Measurements from ENCODE around the gene ADAMTS12.

ADAMTS12 gene

GRCh38 chr5:33641744-33642505, 249.9 kb downstream of the ADAMTS12 start:
- peak; percentile 93 for DNase-seq

DNA sequence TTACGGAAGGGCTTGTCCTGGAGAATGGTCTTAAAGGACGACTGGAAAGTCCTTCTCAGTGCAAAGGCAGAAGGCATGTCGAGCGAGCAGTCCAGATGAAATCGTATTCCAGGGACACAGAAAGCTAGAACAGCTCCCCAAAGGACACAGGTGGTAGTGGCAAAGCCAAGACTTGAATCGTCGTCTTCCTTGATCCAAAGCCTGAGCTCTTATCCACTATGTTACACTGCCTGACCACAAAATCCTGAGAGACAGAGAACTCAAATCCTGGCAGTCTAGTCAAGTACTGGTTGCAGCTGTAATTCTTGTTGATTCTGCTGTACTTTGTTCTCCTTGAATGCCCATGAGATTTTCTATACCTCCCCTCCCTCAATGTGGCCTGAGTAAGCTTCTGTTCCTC, 252.3 kb downstream of the ADAMTS12 start:
- DNase-seq, result no peak

GRCh38 chr5:33637011-33637410, 254.8 kb downstream of the ADAMTS12 start:
- no peak for DNase-seq

GRCh38 chr5:33635582-33635981, 256.2 kb downstream of the ADAMTS12 start:
- DNase-seq, result no peak

DNA sequence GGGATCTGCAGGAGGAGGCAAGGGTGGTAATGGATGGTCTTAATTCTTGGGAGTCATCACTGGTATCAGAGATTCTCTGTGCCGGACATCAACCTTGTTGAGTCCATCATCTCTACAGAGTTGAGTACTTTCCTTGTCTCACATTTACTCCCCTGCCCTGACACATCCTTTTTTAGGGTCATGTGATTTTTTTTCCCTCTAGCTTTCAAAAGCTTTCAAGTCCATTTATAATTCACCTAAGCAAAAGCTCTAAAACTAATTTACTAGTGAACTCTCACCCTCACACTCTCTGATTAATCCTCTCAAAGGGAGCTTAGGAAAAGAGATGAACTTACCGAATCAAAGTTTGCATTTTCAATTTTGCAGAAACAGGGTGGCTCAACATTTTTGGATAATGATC, 258.1 kb downstream of the ADAMTS12 start:
- no peak for DNase-seq

- DNase-seq, result no peak
Observed at GRCh38 chr5:33631786-33632185, 260.0 kb downstream of the ADAMTS12 start.

DNA sequence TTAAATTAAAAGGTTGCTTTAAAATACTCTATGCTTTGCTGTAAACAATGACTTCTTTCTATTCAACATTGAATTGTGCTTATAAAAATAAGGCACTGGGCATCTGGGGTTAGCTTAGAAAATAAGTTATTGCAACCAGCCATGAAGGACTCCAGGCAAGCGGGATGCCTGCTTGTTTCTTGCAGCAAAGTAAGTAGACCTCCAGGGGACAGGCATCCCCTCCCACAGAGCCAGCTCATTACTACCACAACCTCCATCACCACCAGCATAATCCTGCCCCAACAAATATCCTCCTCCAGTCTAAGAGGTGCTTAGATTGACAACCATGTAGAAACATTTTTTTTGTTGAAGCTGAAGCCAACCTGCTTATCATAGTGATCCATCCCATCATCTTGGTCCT, 260.7 kb downstream of the ADAMTS12 start:
- DNase-seq, result no peak

DNA sequence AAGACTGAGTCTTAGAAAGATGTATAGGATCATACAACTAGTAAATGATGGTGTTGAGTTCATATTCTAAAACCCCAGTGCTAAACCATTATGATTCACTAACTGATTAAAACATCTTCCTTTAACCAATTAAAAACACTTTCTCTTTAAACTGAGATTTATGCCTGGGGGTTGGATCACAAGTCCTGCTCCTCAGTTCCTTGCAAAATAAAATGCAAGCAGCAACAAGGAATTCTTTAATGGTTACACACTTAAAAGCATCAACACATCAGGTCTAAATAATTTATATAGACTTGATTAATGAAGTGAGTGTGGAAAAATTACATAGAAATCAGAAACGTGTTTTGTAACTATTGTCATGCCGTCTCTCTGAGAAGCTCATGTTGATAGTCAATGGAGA, 261.8 kb downstream of the ADAMTS12 start:
- DNase-seq, result no peak

DNA sequence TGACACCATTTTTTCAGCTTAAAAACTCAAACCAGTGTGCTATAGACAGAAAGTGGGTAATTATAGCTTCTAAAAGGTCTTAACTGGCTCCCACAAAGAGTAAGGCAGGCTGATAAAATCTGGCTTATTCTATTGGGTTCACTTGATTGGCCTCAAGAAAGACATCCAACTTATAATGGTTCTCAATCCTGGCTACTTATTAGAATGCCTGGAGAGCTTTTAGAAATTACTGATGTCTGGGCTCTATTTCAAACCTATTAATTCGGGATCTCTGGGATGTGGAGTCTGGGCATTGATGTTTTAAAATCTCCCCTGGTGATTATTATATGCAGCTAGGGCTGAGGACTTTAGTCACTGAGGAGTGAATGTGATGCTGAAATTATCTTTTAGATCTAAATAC, 263.0 kb downstream of the ADAMTS12 start:
- peak; percentile 63 for DNase-seq

GRCh38 chr5:33621514-33621913, 270.3 kb downstream of the ADAMTS12 start:
- DNase-seq, result no peak

DNA sequence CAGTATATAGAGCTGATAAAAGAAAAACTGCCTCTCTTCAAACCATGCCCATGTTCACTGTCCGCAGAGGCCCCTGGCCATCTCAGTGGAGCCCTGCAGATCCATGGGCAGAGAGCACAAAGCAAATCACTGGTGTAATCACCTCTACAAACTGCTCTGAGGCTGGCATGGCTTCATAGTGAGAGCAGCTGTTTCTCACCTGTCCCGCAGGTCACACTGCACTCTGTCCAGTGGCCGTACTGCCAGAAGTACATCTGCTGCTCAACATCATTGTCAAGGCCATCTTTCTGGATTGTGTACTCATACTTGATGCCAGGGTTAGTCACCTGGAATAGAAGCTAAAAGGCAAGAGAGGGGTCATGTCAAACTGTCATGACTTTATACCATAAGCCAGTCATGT, 277.8 kb downstream of the ADAMTS12 start:
- no peak for DNase-seq

DNA sequence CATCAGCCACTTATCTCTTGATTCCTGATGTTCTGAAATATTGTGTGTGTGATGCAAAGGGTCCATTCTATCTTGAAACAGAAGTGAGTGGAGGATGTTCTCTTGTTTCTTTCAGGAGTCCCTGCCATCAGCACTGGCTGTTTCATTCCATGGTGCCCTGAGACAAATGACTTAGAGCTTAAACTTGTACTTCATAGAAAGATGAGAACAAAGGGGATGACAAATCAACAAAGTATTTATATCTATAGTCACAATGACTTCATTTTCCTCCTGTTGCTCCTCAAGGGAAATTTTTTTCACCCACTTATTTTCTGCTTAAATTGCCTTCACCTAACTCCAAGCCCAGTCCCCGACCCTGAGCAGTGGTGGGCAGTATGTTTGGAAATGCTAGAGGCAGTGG, 279.4 kb downstream of the ADAMTS12 start:
- DNase-seq, result no peak

DNA sequence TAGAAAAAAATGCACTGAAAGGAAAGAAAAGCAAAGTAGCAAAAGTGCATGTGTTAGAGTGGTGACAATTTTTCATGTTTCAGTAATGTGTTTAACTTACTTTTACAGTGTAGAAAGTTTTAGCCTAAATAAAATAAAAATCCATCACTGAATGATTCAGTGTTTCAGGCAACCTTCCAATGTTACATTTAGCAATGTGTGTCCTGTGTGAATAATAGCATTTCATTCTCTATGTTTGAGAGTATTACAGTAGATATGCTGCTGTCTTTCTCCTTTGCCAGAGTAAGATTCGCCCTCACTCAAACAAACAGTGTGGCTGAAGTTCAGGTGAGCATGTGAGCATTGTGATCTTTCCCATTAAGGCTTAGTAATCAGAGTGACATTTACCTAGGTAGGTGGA, 279.9 kb downstream of the ADAMTS12 start:
- no peak for DNase-seq

- no peak for DNase-seq
Observed at GRCh38 chr5:33608344-33609041, 283.3 kb downstream of the ADAMTS12 start.

- no peak for DNase-seq
Observed at GRCh38 chr5:33604503-33604902, 287.3 kb downstream of the ADAMTS12 start.

DNA sequence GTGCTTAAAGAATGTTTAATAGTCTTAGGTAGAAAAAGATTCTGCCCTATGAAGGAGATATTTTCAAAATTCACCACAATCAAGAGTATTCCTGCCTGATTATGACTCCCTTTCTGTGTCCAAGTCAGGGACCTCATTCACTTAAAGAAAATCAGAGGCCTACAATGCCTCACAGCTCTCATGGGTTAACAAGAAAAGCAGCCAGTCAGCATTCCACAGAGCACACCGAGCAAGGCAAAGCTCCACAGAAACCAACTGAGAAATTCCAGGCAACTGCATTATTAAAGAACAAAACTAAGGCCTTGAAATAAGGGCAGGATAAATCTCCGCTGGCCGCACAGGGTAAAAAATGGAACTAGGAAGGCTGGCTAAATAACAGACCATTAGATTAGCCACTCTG, 289.9 kb downstream of the ADAMTS12 start:
- DNase-seq, result no peak

GRCh38 chr5:33595303-33595702, 296.5 kb downstream of the ADAMTS12 start:
- DNase-seq, result no peak

DNA sequence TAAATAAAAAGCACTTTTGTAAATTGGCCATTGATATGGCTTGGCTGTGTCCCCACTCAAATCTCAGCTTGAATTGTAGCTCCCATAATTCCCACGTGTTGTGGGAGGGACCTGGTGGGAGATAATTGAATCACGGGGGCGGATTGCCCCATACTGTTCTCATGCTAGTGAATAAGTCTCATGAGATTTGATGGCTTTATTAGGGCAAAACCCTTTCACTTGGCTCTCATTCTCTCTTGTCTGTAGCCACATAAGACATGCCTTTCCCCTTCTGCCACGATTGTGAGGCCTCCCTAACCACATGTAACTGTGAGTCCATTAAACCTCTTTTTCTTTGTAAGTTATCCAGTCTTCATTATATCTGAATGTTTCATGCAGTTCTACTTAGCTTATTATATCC, 297.8 kb downstream of the ADAMTS12 start:
- DNase-seq, result no peak

DNA sequence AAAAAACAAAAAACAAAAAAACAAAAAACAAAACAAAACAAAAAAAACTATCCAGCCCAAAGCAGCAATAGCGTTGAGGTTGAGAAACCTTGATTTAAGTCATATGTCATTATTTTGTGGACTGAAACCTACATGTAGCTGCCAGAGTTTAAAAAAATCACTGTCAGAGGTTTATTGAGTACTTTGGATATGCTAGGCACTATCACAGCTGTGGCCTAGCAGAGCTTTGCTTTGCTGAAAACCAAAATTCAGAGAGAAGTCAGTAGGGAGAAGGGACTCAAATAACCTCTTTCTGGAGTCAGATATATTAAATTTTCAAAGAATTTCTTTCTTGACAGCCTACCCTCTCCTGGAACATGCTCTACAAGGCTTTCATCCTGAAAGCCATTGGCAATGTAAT, 299.5 kb downstream of the ADAMTS12 start:
- no peak for DNase-seq

DNA sequence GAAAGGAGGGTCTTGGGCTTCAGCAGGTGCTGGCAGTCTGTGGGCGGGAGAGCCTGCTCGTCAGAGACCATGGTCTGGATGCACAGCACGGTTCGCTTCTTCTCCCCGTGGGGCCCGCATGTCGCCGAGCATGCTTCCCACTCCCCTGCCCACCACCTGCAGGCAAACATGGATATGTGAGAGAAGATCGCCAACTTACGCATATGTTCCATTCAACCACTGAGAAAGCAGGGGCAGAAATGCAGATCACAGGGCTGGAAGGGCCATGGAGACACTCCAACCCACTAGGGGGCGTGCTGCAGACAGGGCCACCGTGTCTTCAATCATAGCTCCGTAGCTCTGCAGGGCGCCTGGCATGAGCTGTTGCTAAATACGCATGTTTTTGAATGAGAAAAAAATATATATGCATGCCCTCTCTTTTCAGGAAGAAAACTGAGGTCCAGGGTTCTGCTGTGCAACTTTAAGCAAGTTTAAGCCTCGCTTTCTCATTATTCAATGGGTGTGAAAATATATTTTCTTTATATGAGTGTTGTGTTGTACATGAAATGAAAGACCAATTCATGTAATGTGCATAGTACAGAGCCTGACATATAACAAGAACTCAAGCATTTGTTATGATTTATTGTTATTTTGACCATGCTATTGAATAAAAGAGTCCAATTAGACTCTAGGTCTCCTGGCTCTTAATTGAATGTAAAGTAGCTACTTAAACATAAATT, 303.0 kb downstream of the ADAMTS12 start:
- peak; percentile 20 for DNase-seq

- no peak for DNase-seq
Observed at GRCh38 chr5:33583332-33583731, 308.5 kb downstream of the ADAMTS12 start.

GRCh38 chr5:33582417-33582816, 309.4 kb downstream of the ADAMTS12 start:
- no peak for DNase-seq

DNA sequence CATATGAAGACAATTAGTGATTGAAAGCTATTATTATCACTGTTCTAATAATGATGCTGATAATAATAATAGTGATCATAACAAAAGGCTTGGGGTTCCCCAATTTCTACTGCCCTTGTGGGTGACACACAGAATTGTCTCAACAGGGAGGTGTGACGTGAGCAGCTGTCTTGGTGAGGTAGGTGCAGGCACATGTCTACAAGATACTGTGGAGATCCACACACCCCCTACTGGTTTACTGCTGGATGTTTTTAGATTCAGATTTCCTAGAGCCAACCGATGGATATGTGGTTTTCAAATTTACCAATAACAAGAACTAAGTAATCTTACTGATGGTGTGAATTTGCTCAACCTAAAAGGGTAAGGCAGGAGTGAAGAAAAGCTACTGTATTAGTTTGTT, 312.0 kb downstream of the ADAMTS12 start:
- no peak for DNase-seq

GRCh38 chr5:33579152-33579551, 312.6 kb downstream of the ADAMTS12 start:
- no peak for DNase-seq
